HL-60 (cell line): ENCODE data around the gene ITSN2.
"Not testable (repeated sequence)": the region's sequence is repeated elsewhere in the genome, so short reads cannot be mapped to it uniquely, and the experiment has no call there.

ENCODE experiments used
- CTCF ChIP-seq: IDR thresholded peaks from one replicate; pipeline ENCODE4 v1.5.1; 2011; ENCODE audit warnings: low read length, control low read depth, inconsistent platforms; ENCODE audit not compliant: insufficient read depth
- GABPA ChIP-seq: IDR thresholded peaks from 2 replicates; pipeline ENCODE4 v1.6.1; 2012; ENCODE audit warnings: low read depth
- POLR2AphosphoS5 ChIP-seq: IDR thresholded peaks from 2 replicates; pipeline ENCODE4 v1.6.1; 2012; ENCODE audit warnings: low read depth
- REST ChIP-seq: IDR thresholded peaks from 2 replicates; pipeline ENCODE4 v1.6.1; 2012; ENCODE audit warnings: low read depth; ENCODE audit not compliant: insufficient replicate concordance
- SPI1 ChIP-seq: IDR thresholded peaks from 2 replicates; pipeline ENCODE4 v1.6.1; 2012; ENCODE audit warnings: low read depth, mild to moderate bottlenecking, borderline replicate concordance

- not testable (repeated sequence) for TF ChIP-seq POLR2AphosphoS5, CTCF, GABPA, SPI1, REST
Measured at GRCh38 chr2:24357115-24357514, 3.2 kb downstream of the ITSN2 start.
